Caco-2 (cell line): ENCODE data around the gene CLDN7. TPM values are rescaled to one million over a fixed set of nuclear protein-coding genes. Genes with fewer than 3 reads are reported as not detected.

Experiments used
- BruUV-seq: library from RNA; stranded (reverse); fragments of 400-500 nt; replicated peaks from 2 replicates; lab custom pipeline; 2021; lab: Mats Ljungman, UMichigan
- CTCF ChIA-PET: fragments of 300-600 bp; sonication (Branson Sonifier 250); formaldehyde crosslinking; loops from one replicate; lab custom pipeline; 2022; ENCODE audit warnings: antibody characterized with exemption; lab: Charles Lee
- POLR2A ChIA-PET: fragments of 300-600 bp; sonication (Branson Sonifier 250); formaldehyde crosslinking; loops from one replicate; lab custom pipeline; 2022; ENCODE audit warnings: antibody characterized with exemption; lab: Charles Lee
- DNase-seq, 2 experiments: peaks; one replicate each; pipeline versions ENCODE4 v3.0.0 to v3.0.0-alpha.2; 2020 to 2022
- H3K27me3 ChIP-seq: replicated peaks from 2 replicates; pipeline ENCODE4 v1.6.0; 2011; ENCODE audit warnings: low read length; ENCODE audit not compliant: control insufficient read depth, insufficient read depth
- H3K36me3 ChIP-seq: 2 replicates; pipeline ENCODE4 v1.5.1; 2011; ENCODE audit warnings: low read length; ENCODE audit not compliant: control insufficient read depth, insufficient read depth
- H3K4me1 ChIP-seq: fragments of 250-450 bp; sonication (Bioruptor Pico); 2 replicates; pipeline ENCODE4 v1.5.1; 2020; ENCODE audit warnings: mild to moderate bottlenecking
- H3K4me3 ChIP-seq: 2 replicates; pipeline ENCODE4 v1.5.1; 2011; ENCODE audit warnings: low read depth, mild to moderate bottlenecking, control low read depth, low read length
- H3K9me3 ChIP-seq: fragments of 250-450 bp; sonication (Bioruptor Pico); 2 replicates; pipeline ENCODE4 v1.5.1; 2020; ENCODE audit warnings: mild to moderate bottlenecking, moderate library complexity
- H3K27ac Mint-ChIP-seq: one replicate; pipeline ENCODE4 v1.8.0; 2022; ENCODE audit warnings: mixed read lengths; ENCODE audit not compliant: unreplicated experiment
- H3K27me3 Mint-ChIP-seq: one replicate; pipeline ENCODE4 v1.8.0; 2022; ENCODE audit warnings: mixed read lengths; ENCODE audit not compliant: insufficient read depth, unreplicated experiment
- H3K36me3 Mint-ChIP-seq: one replicate; pipeline ENCODE4 v1.8.0; 2022; ENCODE audit warnings: mild to moderate bottlenecking, mixed read lengths; ENCODE audit not compliant: insufficient read depth, unreplicated experiment
- H3K4me1 Mint-ChIP-seq: one replicate; pipeline ENCODE4 v1.8.0; 2022; ENCODE audit warnings: low read depth, mixed read lengths; ENCODE audit not compliant: unreplicated experiment
- H3K4me3 Mint-ChIP-seq: one replicate; pipeline ENCODE4 v1.8.0; 2022; ENCODE audit warnings: mild to moderate bottlenecking, moderate library complexity, mixed read lengths; ENCODE audit not compliant: unreplicated experiment
- H3K9me3 Mint-ChIP-seq: one replicate; pipeline ENCODE4 v1.8.0; 2022; ENCODE audit warnings: mixed read lengths; ENCODE audit not compliant: unreplicated experiment
- intact Hi-C: fragments of 100-400 bp; cut with micrococcal nuclease; formaldehyde crosslinking; loops from one replicate; pipeline ENCODE4 v1.10.0; 2022; ENCODE audit not compliant: unreplicated experiment
- total RNA-seq: library from RNA; stranded (reverse); gene quantifications from 2 replicates; pipeline ENCODE4 v1.2.3, GENCODE V29; 2022
- TF ChIP-seq, protein P1 (sequence below), 2 experiments: fragments of 200-600 bp in 1 of 2; IDR thresholded peaks; 1 replicate in 1 of 2; 2 replicates in 1 of 2; pipeline versions ENCODE4 v1.5.1 to v1.8.0; 2011 to 2022; ENCODE audit warnings: antibody characterized with exemption in 1 of 2, control low read depth in 1 of 2, inconsistent platforms in 1 of 2, low read depth in 1 of 2, low read length in 1 of 2, mild to moderate bottlenecking in 1 of 2, moderate library complexity in 1 of 2; ENCODE audit not compliant: insufficient read depth in 1 of 2, severe bottlenecking in 1 of 2, unreplicated experiment in 1 of 2

CLDN7 gene
- total RNA-seq, 1 experiment from 2014 or later, result 111 TPM

GRCh38 chr17:7293816-7294613 lies 31.7 kb upstream of the CLDN7 start:
- Mint-ChIP-seq H3K9me3 (no peaks in the 10 kb centered on the region), H3K36me3 (no peaks in the 10 kb centered on the region), H3K4me1 (peaks cover 6% of the 10 kb centered on the region), H3K27me3 (no peaks in the 10 kb centered on the region), H3K4me3 (peak overlapping the region; percentile 73), H3K27ac (peak overlapping the region; percentile 40)
- TF ChIP-seq, protein P1, sequence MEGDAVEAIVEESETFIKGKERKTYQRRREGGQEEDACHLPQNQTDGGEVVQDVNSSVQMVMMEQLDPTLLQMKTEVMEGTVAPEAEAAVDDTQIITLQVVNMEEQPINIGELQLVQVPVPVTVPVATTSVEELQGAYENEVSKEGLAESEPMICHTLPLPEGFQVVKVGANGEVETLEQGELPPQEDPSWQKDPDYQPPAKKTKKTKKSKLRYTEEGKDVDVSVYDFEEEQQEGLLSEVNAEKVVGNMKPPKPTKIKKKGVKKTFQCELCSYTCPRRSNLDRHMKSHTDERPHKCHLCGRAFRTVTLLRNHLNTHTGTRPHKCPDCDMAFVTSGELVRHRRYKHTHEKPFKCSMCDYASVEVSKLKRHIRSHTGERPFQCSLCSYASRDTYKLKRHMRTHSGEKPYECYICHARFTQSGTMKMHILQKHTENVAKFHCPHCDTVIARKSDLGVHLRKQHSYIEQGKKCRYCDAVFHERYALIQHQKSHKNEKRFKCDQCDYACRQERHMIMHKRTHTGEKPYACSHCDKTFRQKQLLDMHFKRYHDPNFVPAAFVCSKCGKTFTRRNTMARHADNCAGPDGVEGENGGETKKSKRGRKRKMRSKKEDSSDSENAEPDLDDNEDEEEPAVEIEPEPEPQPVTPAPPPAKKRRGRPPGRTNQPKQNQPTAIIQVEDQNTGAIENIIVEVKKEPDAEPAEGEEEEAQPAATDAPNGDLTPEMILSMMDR (IDR thresholded peaks at IDR 0.05; ENCODE audit: insufficient read depth in 1 of 2, low read depth in 1 of 2, low read length in 1 of 2, severe bottlenecking in 1 of 2, unreplicated experiment in 1 of 2), result no peak
- DNase-seq, result peak; percentile 77 to 79
- CTCF ChIA-PET, result interaction anchor here (0.6 to 1.0 kb wide), 2 partner anchors 13 to 99 kb away, joined by 5 to 6 read pairs; partner anchors contain the start of gene SLC2A4
- Histone ChIP-seq H3K9me3 (no peaks in the 10 kb centered on the region), H3K4me1 (0 out of 2 replicates have a peak, but pooled peaks cover 10% of the 10 kb centered on the region), H3K4me3 (peak overlapping the region; percentile 49), H3K27me3 (no peaks in the 10 kb centered on the region), H3K36me3 (no peaks in the 10 kb centered on the region; the same call in 1 of the 2 replicates)
- BruUV-seq, result no TSS peak
- intact Hi-C loops, result loop anchor here (1.0 kb wide), 1 partner anchor 13 kb away; the partner anchor contains the start of gene SLC2A4
- POLR2A ChIA-PET, result interaction anchor here (1.0 kb wide), 1 partner anchor 13 kb away, joined by 4 read pairs; the partner anchor contains the start of gene SLC2A4

- no peaks in the 10 kb centered on the region for H3K27me3 Mint-ChIP-seq
- no TSS peak for BruUV-seq
- no peak overlapping the region for H3K4me3 ChIP-seq
These were observed 30.9 kb upstream of the CLDN7 start for GRCh38 chr17:7293159-7293558.

DNA sequence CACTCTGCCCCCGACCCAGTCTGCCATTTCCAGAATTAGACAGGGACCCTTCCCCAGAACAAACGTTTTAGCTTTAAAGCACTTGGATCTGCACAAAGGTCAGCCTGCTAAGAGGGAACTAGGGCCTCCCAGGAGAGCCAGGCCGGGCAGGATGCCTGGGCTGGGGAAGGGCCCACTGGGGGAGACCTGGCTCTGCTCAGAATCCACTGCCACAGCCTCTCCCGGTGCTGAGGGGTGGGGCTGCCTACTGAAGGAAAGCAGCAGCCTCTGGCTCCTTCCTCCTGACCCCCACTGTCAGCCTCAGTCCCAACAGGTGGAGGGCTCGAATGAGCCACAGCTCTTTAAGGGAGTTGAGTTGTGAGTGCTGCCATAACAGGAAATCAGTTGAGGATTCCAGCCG lies 30.5 kb upstream of the CLDN7 start:
- Mint-ChIP-seq H3K27me3 (no peaks in the 10 kb centered on the region), H3K27ac (no peak overlapping the region), H3K36me3 (no peaks in the 10 kb centered on the region), H3K9me3 (no peaks in the 10 kb centered on the region), H3K4me3 (peak overlapping the region; percentile 73), H3K4me1 (peaks cover 6% of the 10 kb centered on the region)
- intact Hi-C loops, result no loop called here
- no TSS peak for BruUV-seq
- Histone ChIP-seq H3K9me3 (no peaks in the 10 kb centered on the region), H3K36me3 (no peaks in the 10 kb centered on the region; the same call in 1 of the 2 replicates), H3K27me3 (no peaks in the 10 kb centered on the region), H3K4me3 (no peak overlapping the region), H3K4me1 (0 out of 2 replicates have a peak, but pooled peaks cover 10% of the 10 kb centered on the region)
- ChIA-PET POLR2A (no interaction called here), CTCF (interaction anchor here (1.4 kb wide), 1 partner anchor 12 kb away, joined by 6 read pairs; the partner anchor contains the start of gene SLC2A4)
- TF ChIP-seq, protein P1 (IDR thresholded peaks at IDR 0.05; ENCODE audit: insufficient read depth in 1 of 2, low read depth in 1 of 2, low read length in 1 of 2, severe bottlenecking in 1 of 2, unreplicated experiment in 1 of 2), result no peak
- DNase-seq, result no peak

More at GRCh38 chr17:7293159-7293558, 30.9 kb upstream of the CLDN7 start:
- H3K27ac Mint-ChIP-seq, result no peak overlapping the region
- peak overlapping the region; percentile 73 for H3K4me3 Mint-ChIP-seq
- 0 out of 2 replicates have a peak, but pooled peaks cover 10% of the 10 kb centered on the region for H3K4me1 ChIP-seq
- H3K4me1 Mint-ChIP-seq, result peaks cover 6% of the 10 kb centered on the region
- POLR2A ChIA-PET, result interaction anchor here (1.0 kb wide), 1 partner anchor 12 kb away, joined by 4 read pairs; the partner anchor contains the start of gene SLC2A4
- CTCF ChIA-PET, result interaction anchor here (1.0 kb wide), 1 partner anchor 12 kb away, joined by 6 read pairs; the partner anchor contains the start of gene SLC2A4
- TF ChIP-seq, protein P1 (IDR thresholded peaks at IDR 0.05; ENCODE audit: insufficient read depth in 1 of 2, low read depth in 1 of 2, low read length in 1 of 2, severe bottlenecking in 1 of 2, unreplicated experiment in 1 of 2), result no peak
- no peak for DNase-seq
- H3K36me3 ChIP-seq, result no peaks in the 10 kb centered on the region; the same call in 1 of the 2 replicates
- no peaks in the 10 kb centered on the region for H3K9me3 ChIP-seq
- H3K36me3 Mint-ChIP-seq, result no peaks in the 10 kb centered on the region
- no peaks in the 10 kb centered on the region for H3K27me3 ChIP-seq
- intact Hi-C loops, result no loop called here
- no peaks in the 10 kb centered on the region for H3K9me3 Mint-ChIP-seq
